HuH-7.5 (cell line): Measurements from ENCODE around the gene MZT2B.
"Not testable (repeated sequence)": the region's sequence is repeated elsewhere in the genome, so short reads cannot be mapped to it uniquely, and the experiment has no call there.

Experiments
- DNase-seq: peaks from one replicate; pipeline ENCODE4 v3.0.0; 2011; ENCODE audit warnings: low spot score

The MZT2B gene

DNA sequence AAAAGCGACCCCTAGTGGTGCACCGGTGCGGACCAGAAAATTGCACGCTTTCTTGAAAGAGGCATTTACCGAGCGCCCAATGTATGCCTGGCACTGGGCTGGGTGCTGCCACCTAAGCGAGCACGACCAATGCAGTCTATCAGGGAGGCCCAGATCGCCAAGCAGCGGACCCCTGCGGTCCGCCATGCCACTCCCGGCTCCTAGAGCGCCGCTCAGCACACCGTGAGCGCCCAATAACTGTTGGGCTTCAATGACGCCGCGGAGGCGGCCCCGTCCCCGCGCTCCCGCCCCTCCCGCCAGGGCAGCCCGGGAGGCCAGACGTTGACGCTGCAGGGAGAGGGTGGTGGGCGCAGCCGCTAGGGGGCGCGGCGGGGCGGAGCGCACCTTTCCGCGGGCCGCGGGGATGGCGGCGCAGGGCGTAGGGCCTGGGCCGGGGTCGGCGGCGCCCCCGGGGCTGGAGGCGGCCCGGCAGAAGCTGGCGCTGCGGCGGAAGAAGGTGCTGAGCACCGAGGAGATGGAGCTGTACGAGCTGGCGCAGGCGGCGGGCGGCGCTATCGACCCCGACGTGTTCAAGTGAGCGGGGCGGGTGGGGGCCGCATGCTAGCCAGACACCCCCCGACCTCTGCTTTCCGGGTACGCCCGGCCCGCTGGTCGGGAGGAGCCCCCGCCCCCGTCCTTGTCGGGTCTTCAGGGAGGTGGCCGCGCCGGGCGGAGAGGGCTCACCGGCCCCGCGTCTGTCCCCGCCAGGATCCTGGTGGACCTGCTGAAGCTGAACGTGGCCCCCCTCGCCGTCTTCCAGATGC is at the start of gene MZT2B:
TSS of gene MZT2B (plus strand) at position 383 of the 803 bp plus-strand sequence. CDS start at position 404, 21 bp downstream.
- peak; percentile 88 for DNase-seq

DNA sequence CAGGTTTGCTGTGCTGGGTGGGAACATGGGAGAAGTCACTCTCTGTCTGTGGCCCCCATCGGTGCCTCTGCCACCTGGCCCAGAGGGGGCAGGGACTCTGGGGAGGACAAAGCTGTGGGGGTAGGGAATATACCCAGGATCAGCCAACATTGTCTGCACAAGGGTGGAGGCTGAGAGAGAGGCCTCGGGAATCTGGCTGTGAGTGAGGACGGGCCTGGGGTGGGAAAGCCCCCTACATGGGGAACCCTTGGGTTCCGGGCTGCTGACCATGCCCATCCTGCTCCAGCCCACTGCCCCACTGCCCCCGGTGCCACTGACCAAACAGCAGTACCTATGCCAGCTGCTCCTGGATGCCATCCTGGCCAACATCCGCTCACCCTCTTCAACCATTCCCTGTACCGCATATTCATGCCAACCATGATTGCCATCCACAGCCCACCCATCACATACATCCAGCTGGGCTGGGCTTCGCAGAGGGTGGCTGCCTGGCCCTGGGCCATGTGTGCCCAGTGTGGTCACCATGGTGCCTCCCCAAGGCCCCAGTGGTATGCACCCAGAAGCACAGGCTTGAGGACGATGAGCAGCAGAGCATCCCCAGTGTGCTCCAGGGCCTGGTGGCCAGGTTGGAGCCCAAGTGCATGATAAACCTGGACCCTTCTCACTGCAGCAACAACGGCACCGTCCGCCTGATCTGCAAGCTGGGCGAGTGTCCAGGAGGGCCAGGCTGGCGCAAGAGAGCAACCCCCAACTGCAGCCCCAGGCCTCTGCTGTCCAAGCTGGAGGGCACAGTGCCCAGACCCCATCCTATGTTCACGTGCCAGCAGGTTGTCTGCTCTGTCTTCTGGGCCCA is 46.1 kb upstream of the MZT2B start:
- no peak for DNase-seq

DNA sequence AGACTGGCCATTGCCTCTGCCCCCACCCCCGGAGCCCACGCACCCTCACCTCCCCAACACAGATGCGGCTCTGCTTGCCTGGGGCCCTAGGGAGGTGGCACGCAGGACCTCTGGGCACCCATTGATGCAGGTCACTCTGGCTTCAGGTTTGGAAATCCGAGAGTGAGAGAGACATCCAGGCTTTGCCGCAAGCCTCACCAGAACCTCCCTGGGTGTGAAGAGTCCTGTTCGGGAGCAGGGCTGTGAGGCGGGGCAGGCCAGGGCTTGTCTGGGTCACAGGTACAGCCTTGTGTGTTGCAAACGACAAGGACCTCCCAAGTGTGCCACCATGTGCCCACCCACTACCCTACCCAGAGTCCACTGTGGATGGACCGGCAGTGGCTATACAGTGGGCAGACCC is 45.5 kb upstream of the MZT2B start:
- not testable (repeated sequence) for DNase-seq

DNA sequence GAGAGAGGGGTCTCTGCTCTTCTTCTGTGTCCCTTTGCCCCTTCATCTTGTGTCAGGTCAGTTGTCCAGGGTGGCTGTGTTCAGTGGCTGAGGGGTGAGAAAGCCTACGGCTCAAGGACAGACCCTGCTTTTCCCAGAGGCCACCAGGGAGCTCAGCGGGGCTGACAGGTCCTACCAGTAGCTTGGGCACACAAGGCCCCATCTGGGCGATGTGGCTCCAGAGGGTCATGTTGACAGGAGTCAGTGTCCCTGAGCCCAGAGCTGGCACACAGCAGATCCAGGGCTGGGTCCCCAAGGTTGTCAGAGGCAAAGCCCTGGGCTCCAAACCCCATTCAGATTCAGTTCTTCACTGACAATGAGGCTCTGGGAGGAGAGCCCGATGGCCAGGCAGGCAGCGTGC is 44.9 kb upstream of the MZT2B start:
- DNase-seq = not testable (repeated sequence)

- not testable (repeated sequence) for DNase-seq
These were observed 43.7 kb upstream of the MZT2B start for GRCh38 chr2:130138326-130138725.

DNA sequence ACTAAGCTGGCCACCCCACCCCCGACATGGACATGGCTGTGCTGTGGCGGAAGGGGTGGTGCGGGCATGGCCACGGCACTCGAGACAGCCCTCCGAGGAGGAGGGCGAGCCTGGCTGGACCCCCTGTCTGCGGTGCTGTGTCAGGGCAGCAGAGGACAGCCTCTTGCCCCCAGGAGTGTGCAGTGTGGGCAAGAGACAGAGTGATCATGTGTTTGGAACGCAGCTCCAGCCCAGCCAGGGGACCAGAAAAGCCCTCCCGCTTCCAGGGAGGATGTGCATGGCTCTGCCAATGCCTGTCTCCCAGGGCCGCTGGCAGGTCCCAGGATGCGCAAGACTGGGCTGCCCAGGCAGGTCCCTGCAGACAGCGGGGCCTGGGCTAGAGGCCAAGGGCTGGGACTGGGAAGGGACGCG is 43.2 kb upstream of the MZT2B start:
- DNase-seq = not testable (repeated sequence)

DNA sequence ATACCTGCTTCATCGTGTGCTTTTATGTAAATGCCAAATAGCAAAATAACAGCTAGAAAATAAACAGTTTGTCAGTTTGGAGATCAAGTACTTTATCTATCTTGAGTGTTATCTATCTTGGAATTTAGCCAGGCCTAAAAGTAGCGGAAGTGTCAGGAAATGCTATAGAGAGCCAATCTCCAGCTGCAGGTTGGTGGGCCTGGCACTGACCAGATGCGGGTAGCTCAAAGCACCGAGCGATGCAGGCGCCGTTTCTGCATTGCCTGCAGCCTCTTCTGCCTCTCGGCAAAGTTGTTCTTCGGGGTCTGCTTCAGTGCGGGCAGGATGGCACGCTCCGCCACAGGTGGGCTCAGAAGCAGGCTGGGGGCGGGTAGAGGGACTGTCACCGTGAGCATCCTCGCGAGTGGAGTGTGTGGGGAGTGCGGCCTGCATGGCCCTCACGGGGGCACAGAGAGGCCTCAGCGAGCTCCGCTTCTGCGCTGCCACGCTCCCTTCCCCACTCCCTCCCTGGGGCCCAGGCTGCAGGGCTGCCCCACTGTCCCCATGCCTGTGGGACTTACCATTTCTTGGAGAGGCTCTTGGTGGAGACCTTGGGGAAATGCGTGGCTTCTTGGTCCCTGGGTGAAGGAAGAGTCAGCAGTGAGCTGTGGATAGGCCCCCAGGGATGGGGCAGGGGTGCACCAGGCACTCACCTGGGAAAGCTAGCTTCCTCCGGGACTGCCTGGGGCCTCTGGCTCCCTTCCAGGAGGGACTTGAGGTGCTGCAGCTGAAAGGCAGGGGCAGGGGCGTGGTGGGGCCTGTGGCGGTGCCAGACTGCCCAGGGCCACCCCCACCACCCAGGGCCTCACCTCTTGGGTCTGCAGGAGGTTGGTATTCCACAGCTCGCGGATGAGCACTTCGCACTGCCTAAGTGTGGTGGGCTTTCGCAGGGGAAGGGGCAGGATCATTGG is 42.5 kb upstream of the MZT2B start:
- DNase-seq = not testable (repeated sequence)

DNA sequence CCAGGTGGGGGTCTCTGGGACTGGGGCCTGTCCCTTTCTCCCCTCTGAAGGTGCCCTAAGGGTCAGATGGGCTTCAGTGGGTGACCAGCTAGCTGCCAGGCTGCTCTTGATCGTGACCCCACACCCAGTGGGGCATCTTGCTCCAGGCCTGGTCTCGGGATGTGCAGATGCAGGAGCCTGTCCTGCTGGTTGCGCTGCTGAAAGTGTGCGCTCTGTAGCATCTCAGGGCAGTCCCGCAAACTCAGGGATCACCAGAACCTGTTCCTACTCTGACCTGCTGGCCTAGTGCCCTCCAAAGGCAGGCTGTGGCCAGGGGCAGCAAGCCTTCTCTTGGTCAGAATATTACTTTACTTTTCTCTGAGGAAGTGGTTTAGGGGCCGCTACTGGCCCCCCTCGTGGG is 41.5 kb upstream of the MZT2B start:
- DNase-seq = not testable (repeated sequence)

- not testable (repeated sequence) for DNase-seq
These were observed 41.1 kb upstream of the MZT2B start for GRCh38 chr2:130141002-130141401.

GRCh38 chr2:130141645-130142370 is 40.3 kb upstream of the MZT2B start:
- not testable (repeated sequence) for DNase-seq

GRCh38 chr2:130142396-130143265 is 39.4 kb upstream of the MZT2B start:
- DNase-seq = not testable (repeated sequence)

- not testable (repeated sequence) for DNase-seq
These were observed 38.6 kb upstream of the MZT2B start for GRCh38 chr2:130143266-130144039.

DNA sequence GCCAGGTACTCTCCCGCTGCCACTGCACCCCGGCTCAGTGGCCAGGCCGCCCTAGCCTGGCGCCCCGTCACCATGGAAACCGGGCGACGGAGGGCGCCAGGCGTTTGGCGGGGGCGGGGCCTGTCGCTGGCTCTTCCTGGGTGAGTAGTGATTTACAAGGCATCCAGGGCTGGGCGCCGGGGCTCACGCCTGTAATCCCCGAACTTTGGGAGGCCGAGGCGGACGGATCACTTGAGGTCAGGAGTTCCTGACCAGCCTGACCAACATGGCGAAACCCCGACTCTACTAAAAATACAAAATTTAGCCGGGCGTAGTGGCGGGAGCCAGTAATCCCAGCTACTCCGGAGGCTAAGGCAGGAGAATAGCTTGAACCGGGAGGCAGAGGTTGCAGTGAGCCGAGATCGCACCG is 37.1 kb upstream of the MZT2B start, which contains the start of gene CCDC74B:
TSS of gene CCDC74B (minus strand) at position 107 of the 409 bp plus-strand sequence. CDS start 116 bp downstream, outside the sequence.
- not testable (repeated sequence) for DNase-seq

- DNase-seq = not testable (repeated sequence)
These were observed 33.5 kb upstream of the MZT2B start for GRCh38 chr2:130148515-130148914.

- no peak for DNase-seq
These were observed 31.6 kb upstream of the MZT2B start for GRCh38 chr2:130150181-130151144.

DNA sequence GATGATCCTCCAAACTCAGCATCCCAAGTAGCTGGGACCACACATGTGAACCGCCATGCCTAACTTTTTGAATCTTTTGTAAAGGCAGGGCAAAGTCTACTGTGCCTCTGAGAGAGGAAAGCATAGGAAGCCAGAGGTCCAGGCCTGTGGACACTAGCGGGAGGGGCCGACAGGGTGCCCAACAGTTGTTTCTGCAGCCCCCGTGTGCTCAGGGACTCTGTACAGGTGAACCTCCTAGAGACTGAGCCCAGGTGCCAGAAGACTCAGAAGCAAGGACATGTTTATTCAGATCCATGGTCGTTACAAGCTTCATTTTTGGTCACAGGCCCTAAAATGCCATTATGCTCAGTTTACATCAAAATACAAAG is 30.9 kb upstream of the MZT2B start:
- not testable (repeated sequence) for DNase-seq

GRCh38 chr2:130152136-130152815 is 29.8 kb upstream of the MZT2B start:
- not testable (repeated sequence) for DNase-seq
